Islet of Langerhans (tissue), 1 donor: ENCODE results near the gene FBP2.
"Not testable (repeated sequence)": the region's sequence is repeated elsewhere in the genome, so short reads cannot be mapped to it uniquely, and the experiment has no call there.

Experiments
- FAIRE-seq: peaks from one replicate; lab custom pipeline; 2011; peaks lifted over from hg19 to GRCh38; lab: Jason Lieb, UNC

The FBP2 gene

GRCh38 chr9:94606646-94607422 is 13.2 kb upstream of the FBP2 start:
- FAIRE-seq, result no peak

- FAIRE-seq, result no peak
Measured at GRCh38 chr9:94603259-94604160, 9.9 kb upstream of the FBP2 start.

- no peak for FAIRE-seq
Measured at GRCh38 chr9:94602666-94603065, 9.0 kb upstream of the FBP2 start.

- FAIRE-seq, result no peak
Measured at GRCh38 chr9:94600715-94601114, 7.1 kb upstream of the FBP2 start.

GRCh38 chr9:94600258-94600657 is 6.6 kb upstream of the FBP2 start:
- FAIRE-seq, result no peak

GRCh38 chr9:94599102-94599501 is 5.5 kb upstream of the FBP2 start:
- no peak for FAIRE-seq

GRCh38 chr9:94592683-94593082 is 941 bp downstream of the FBP2 start:
- FAIRE-seq, result not testable (repeated sequence)

GRCh38 chr9:94591876-94592275 is 1.7 kb downstream of the FBP2 start:
- no peak for FAIRE-seq

GRCh38 chr9:94591046-94591545 is 2.5 kb downstream of the FBP2 start:
- not testable (repeated sequence) for FAIRE-seq

GRCh38 chr9:94588681-94589080 is 4.9 kb downstream of the FBP2 start:
- no peak for FAIRE-seq

- no peak for FAIRE-seq
Measured at GRCh38 chr9:94586814-94587213, 6.8 kb downstream of the FBP2 start.

- no peak for FAIRE-seq
Measured at GRCh38 chr9:94586316-94586715, 7.3 kb downstream of the FBP2 start.

GRCh38 chr9:94584555-94584954 is 9.1 kb downstream of the FBP2 start:
- no peak for FAIRE-seq

- no peak for FAIRE-seq
Measured at GRCh38 chr9:94581728-94582127, 11.9 kb downstream of the FBP2 start.

GRCh38 chr9:94577571-94577970 is 16.1 kb downstream of the FBP2 start:
- no peak for FAIRE-seq

- no peak for FAIRE-seq
Measured at GRCh38 chr9:94577036-94577435, 16.6 kb downstream of the FBP2 start.

GRCh38 chr9:94576131-94576530 is 17.5 kb downstream of the FBP2 start:
- FAIRE-seq, result no peak

- no peak for FAIRE-seq
Measured at GRCh38 chr9:94568972-94569712, 24.5 kb downstream of the FBP2 start.

GRCh38 chr9:94568250-94568889 is 25.3 kb downstream of the FBP2 start:
- no peak for FAIRE-seq

- FAIRE-seq, result no peak
Measured at GRCh38 chr9:94567271-94567670, 26.4 kb downstream of the FBP2 start.

GRCh38 chr9:94566550-94566949 is 27.1 kb downstream of the FBP2 start:
- FAIRE-seq, result no peak

- not testable (repeated sequence) for FAIRE-seq
Measured at GRCh38 chr9:94564279-94564678, 29.3 kb downstream of the FBP2 start.
